Spleen (tissue), 7 donors: ENCODE results near the gene PRSS8.

Experiments used
- POLR2A ChIP-seq, 3 donors: fragments of 450-650 bp; IDR thresholded peaks; one replicate each; pipeline ENCODE4 v1.5.1; 2017; ENCODE audit warnings: antibody characterized with exemption in 3 of 3, mild to moderate bottlenecking in 1 of 3
- TF ChIP-seq, protein P1 (sequence below), 11 experiments: fragments of 200-600 bp in 7 of 11; fragments of 450-650 bp in 4 of 11; sonication (generic) in 4 of 11; IDR thresholded peaks in 8 of 11; conservative IDR thresholded peaks in 3 of 11; 1 replicate in 7 of 11; 2 replicates in 4 of 11; pipeline versions ENCODE4 v1.4.0 to v1.8.0; 2016 to 2021; ENCODE audit warnings: antibody characterized with exemption in 11 of 11, inconsistent platforms in 4 of 11, mild to moderate bottlenecking in 1 of 11
- donor health status: DM: no; HTN: no; CAD: no; lungs with moderate emphysema.
- donor health status: DM: no; HTN: no; CAD: no.
- donor health status: DM: no; HTN: no; CAD: no.

- TF ChIP-seq, protein P1, sequence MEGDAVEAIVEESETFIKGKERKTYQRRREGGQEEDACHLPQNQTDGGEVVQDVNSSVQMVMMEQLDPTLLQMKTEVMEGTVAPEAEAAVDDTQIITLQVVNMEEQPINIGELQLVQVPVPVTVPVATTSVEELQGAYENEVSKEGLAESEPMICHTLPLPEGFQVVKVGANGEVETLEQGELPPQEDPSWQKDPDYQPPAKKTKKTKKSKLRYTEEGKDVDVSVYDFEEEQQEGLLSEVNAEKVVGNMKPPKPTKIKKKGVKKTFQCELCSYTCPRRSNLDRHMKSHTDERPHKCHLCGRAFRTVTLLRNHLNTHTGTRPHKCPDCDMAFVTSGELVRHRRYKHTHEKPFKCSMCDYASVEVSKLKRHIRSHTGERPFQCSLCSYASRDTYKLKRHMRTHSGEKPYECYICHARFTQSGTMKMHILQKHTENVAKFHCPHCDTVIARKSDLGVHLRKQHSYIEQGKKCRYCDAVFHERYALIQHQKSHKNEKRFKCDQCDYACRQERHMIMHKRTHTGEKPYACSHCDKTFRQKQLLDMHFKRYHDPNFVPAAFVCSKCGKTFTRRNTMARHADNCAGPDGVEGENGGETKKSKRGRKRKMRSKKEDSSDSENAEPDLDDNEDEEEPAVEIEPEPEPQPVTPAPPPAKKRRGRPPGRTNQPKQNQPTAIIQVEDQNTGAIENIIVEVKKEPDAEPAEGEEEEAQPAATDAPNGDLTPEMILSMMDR (IDR thresholded peaks at IDR 0.05 in 8 of 11, conservative IDR thresholded peaks at IDR 0.05 in 3 of 11): no peak
- no peak for TF ChIP-seq POLR2A (IDR thresholded peaks at IDR 0.05)
Observed at GRCh38 chr16:31134625-31135534, 647 bp downstream of the PRSS8 start.
